HG03565 (cell line): ENCODE data around the gene TEX19.

Experiments
- ATAC-seq: cut with Tn5 transposase; IDR thresholded peaks from one replicate; pipeline ENCODE4 v1.9.1; 2021; ENCODE audit warnings: mild to moderate bottlenecking, moderate library complexity; ENCODE audit not compliant: unreplicated experiment

The TEX19 gene

GRCh38 chr17:82320956-82321927, 37.8 kb upstream of the TEX19 start:
- ATAC-seq: no peak

DNA sequence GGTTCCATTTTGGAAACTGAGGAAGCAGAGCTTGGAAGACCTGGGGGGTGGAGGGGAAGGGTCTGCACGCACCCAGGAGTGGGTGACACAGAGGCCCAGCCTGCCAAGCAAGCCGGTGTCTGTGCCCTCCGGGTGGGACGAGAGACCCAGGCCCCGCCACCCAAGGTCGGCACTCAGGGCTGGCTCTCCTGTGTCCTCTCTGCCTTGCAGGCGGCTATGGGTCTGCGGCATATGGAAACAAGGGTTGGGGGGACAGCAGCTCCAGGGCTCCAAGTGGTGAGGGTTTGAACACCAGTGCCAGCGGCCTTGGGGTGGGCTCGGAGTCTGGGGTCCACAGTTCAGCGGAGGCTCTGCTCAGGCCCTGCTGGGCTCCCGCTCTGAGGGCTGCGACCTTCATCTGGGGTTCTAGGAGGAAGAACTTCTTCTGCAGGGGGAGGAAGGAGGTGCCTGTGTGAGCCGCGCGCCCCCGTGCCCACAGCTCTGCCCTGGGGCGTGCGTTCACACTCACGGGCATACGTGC, 37.0 kb upstream of the TEX19 start:
- no peak for ATAC-seq

- ATAC-seq: no peak
These were observed 36.3 kb upstream of the TEX19 start for GRCh38 chr17:82322526-82323453.

GRCh38 chr17:82323514-82324234, 35.4 kb upstream of the TEX19 start:
- no peak for ATAC-seq

DNA sequence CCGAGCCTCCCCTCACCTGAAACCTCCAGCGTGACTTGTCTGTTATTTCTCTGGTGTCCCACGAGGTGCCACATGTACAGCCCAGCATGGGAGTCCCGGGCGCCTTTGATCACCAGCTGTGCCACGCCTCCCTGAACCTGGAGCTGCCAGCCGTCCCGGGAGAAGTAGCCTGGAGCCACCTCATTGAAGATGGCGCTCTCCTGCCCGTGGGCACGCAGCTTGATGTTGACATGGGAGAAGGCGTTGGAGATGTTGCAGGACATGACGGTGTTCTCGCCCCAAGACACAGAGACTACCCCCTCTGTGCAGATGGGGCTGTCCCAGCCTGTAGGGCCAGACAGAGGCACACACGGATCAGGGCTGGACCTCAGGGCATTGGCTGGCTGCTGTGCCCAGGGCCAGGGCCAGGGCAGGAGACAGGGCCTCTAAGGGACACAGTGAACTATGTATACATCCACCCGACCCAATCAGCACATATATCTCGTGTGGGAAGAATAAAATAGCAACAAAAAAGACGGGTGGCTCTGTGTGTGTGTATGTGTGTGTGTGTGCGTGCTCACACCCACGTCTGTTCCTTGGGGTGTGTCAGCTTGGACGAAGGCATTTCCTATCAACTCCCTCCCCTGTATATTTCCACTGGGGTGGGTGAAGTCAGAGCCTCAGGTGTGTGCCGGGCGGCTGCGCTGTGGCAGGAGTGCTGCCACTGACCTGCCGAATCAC, 34.3 kb upstream of the TEX19 start:
- no peak for ATAC-seq

DNA sequence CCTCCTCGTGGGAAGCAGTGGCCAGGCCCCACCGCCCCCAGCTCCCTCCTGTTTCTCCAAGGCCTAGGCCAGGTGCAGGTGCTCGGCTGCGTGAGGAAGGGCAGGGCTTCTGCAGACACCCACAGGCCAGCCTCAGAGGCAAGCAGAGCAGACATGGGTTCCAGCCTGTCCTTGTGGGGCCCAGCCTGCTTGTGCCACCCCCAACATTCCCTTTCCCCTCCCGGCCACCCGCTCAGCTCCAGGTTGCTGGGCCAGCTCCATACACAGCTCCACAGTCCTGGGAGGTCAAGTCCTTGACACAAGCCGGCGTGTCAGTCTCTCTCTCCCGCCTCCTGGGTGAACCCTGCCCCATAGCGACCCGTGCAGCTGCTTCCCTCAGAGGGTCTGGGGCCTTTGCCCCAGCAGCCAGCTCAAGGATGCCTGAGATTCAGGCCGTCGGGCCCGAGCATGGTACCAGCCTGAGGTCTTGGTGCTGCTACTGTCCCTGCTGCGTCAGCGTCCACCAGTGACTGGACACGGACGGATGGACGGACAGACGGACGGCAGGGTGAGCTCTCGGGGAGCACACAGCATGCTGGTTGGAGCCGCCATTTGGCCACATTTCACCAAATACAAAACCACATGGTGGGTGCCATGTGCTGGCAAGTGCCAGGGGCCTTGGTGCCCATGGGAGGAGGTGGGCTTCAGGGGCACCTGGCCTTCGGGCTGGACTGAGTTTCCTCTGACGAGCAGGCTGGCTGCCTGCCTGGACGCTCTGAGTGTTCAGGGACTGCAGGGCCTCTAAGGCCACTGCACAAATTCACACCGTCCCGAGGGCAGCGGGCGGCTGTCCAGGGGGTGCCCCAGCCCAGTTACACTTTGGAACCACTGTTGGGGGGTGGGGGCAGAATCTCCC, 33.5 kb upstream of the TEX19 start:
- ATAC-seq: no peak

DNA sequence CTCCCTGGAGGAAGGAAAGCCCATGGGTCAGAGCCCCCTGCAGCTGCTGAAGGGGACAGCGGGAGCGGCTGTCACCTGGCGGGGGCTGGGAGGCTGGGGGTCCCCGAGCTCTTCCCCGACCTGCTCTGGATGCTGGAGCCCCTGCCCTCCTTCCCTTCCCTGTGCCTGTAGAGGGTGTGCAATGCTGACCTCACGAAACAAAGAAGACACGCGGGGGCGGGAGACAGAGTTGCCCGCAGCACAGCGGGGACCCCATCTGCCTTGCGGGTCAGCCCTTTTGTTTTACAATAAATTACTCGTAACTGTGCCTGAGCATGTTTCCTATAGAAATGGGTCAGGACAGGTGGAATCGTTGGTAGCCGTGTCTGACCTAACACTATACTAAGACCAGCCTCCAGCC, 31.8 kb upstream of the TEX19 start:
- ATAC-seq: no peak

GRCh38 chr17:82327757-82328140, 31.3 kb upstream of the TEX19 start:
- no peak for ATAC-seq

GRCh38 chr17:82328141-82328993, 30.7 kb upstream of the TEX19 start:
- ATAC-seq: no peak

GRCh38 chr17:82328994-82329507, 30.0 kb upstream of the TEX19 start:
- ATAC-seq: no peak

- no peak for ATAC-seq
These were observed 29.2 kb upstream of the TEX19 start for GRCh38 chr17:82329683-82330321.

DNA sequence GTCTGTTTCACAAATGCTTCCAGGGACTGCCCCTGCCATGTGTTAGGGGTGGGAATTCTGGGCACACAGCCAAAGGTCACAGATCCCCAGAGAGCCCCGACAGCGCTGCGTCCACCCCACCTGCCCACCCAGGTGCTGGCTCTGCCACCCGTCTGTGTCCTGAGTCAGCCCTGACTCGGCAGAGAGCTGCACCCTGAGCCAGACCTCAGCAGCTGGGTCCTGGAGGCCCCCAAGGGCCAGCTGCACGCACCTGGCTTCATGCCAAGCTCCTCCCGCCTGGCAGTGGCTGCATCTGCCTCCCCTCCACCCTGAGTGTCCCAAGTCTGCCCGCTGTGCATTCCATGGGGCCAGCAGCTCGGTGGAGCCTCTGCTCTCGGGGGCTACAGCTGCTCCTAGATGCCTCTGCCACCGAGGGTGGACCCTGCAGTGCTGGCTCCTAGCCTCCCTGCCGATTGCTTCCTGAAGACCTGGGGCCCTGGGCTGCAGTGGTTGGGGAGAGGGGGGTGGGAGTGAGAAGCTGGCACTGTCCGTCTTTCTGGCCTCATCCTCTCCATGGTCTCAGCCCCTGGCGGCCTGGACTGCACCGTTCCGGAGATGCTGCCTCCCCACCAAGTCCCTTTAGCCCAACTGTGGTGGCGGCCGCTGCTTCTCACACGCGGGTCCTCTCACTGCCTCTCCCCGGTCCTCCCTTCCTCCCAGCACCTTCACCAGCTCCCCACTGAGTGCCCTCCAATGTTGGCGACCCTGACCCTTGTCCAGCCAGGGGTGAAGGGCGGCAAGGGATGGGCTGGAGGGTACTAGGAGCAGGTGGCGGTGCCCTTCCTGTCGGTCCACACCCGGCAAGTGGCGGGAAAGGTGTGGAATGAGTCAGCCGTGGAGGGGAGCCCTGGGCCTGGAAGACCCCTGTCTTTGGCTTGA, 28.5 kb upstream of the TEX19 start:
- no peak for ATAC-seq

- no peak for ATAC-seq
These were observed 27.6 kb upstream of the TEX19 start for GRCh38 chr17:82331345-82331939.

DNA sequence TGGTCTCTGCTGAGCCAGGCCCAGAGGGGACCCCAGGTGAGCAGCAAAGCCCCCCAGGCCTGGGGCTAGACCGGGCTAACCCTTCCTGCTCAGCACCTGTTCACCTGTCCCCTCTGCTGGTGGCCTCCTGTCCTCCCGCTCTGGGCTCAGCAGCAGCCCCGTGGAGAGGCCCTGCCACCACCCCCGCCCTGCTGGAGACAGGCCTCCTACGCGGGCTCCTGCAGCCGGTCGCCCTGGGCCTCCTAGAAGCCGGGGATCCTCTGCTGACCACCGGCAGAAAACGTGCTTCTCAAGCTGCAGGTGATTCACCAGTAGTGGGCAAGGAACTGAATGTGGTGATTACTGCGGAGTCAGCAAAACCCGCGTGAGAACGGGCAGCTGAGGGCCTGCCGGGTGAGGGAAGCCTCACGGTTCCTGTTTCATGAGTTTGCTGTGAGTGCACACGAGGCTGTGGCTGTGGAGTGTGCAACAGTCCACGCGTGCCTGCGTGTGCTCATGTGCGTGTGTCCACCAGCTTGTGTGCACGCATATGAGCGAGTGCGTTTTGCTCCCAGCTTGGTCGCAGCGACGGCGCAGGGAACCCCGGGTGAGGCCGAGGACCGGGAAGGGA, 26.3 kb upstream of the TEX19 start:
- ATAC-seq: no peak

GRCh38 chr17:82333279-82334171, 25.5 kb upstream of the TEX19 start, which contains the start of gene SECTM1:
TSS of gene SECTM1 (minus strand) at chr17:82333766. CDS start at chr17:82327240, 6,526 bp downstream.
- ATAC-seq: no peak
